Thyroid gland (tissue), 4 donors: Measurements from ENCODE around the gene PPP1CC.

Source experiments
- POLR2A ChIP-seq, 2 donors: fragments of 450-650 bp; IDR thresholded peaks; one replicate each; pipeline ENCODE4 v1.6.1; 2017; ENCODE audit warnings: antibody characterized with exemption in 2 of 2, mild to moderate bottlenecking in 2 of 2, moderate library complexity in 1 of 2
- TF ChIP-seq, protein P1 (sequence below), 6 experiments: fragments of 200-600 bp in 3 of 6; fragments of 450-650 bp in 3 of 6; sonication (generic) in 3 of 6; IDR thresholded peaks; one replicate each; pipeline ENCODE4 v1.5.1; 2016 to 2019; ENCODE audit warnings: antibody characterized with exemption in 6 of 6, mild to moderate bottlenecking in 2 of 6, inconsistent platforms in 1 of 6, moderate library complexity in 1 of 6

DNA sequence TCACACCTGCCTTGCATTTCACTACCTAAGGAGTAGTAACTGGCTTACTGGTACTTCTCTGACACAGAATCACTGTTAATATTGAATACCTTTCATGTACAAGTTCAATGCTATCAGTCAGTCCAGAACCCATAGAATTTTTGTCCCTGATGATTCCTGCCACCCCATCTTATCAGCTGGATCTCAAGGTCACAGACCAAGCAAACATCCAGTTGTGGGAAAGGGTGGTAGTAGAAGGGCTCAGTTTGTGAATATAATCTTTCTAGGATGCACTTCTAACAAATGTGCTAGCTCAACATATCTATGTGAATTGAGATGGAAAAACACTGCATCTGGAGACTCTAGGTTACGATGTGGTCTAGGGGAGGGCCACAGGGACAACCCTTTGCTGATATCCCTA is 14.1 kb downstream of the PPP1CC start:
- no peak for TF ChIP-seq POLR2A (IDR thresholded peaks at IDR 0.05)
- TF ChIP-seq, protein P1, sequence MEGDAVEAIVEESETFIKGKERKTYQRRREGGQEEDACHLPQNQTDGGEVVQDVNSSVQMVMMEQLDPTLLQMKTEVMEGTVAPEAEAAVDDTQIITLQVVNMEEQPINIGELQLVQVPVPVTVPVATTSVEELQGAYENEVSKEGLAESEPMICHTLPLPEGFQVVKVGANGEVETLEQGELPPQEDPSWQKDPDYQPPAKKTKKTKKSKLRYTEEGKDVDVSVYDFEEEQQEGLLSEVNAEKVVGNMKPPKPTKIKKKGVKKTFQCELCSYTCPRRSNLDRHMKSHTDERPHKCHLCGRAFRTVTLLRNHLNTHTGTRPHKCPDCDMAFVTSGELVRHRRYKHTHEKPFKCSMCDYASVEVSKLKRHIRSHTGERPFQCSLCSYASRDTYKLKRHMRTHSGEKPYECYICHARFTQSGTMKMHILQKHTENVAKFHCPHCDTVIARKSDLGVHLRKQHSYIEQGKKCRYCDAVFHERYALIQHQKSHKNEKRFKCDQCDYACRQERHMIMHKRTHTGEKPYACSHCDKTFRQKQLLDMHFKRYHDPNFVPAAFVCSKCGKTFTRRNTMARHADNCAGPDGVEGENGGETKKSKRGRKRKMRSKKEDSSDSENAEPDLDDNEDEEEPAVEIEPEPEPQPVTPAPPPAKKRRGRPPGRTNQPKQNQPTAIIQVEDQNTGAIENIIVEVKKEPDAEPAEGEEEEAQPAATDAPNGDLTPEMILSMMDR (IDR thresholded peaks at IDR 0.05): no peak
